GM19328 (cell line): Measurements from ENCODE around the gene ENHO.

Experiments used
- ATAC-seq: cut with Tn5 transposase; IDR thresholded peaks from one replicate; pipeline ENCODE4 v1.9.1; 2021; ENCODE audit warnings: mild to moderate bottlenecking, moderate library complexity; ENCODE audit not compliant: unreplicated experiment

Gene ENHO

DNA sequence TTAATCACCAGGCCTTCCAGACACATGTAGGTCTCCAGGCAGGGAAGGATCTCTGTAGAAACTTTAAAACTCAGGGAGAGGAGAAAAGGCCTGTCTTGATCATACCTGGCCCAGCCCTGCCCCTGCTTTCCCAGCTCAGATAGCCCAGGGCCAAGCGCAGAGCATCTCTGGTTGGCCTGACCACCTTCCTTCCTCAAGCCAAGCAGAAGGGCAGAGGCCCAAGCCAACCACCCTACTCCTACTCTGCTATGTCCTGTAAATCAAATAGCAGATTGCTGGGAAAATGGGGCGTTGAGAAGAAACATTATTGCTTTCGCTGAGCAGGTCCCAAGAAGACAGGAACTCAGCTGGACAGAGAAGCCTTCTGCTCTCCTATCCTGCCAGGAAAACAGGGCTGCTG is 14.3 kb downstream of the ENHO start:
- ATAC-seq = no peak

DNA sequence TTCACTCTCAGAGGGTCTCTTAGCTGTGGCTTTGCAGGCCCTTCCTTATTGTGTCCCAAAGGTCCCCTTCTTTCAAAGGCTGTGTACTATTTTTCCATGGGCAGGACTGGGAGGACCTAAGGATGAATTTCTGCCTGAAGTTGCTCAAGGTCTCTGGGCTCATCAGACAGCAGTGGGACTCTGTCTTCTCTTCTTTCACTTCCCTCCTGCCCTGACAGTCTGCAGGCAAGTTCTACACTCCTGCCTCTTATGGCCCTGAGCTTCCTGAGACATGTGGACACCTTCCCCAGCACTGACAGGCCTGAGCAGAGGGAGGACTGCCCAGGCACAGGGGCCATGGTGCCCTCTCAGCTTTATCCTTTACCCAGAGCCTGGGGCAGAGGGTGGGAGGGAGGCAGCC is 14.8 kb downstream of the ENHO start:
- no peak for ATAC-seq

DNA sequence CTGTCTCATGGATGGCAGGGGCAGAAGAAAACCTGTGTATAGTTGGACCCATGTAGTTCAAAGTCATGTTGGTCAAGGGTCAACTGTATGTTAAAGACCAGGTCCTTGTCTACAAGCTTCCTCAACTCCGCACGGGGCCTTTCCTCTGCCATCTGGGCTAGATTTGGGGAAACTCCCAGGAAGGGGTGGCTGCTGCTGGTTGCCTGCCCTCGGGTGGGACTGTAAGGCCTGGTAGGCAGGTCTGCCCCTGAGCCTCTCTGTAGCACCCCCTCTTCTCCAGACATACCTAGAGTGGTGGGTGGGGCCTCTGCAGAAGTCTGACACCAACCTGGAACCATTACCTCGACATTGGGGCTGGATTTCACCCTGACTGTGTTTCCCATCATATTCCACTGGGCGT is 15.2 kb downstream of the ENHO start:
- no peak for ATAC-seq

DNA sequence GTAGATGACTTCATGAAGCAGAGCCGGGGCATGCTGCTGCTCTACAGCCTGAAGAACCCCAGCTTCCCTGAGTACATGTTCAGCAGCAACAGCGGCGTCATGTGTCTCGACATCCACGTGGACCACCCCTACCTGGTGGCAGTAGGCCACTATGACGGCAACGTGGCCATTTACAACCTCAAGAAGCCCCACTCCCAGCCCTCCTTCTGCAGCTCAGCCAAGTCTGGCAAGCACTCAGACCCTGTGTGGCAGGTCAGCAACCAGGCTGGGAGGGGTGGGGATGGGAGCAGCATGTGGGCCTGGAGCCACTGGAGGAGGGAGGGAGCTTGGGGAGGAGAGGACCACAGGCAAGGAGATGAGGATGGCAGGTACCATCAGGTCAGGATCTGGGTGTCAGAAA is 16.2 kb downstream of the ENHO start:
- no peak for ATAC-seq

DNA sequence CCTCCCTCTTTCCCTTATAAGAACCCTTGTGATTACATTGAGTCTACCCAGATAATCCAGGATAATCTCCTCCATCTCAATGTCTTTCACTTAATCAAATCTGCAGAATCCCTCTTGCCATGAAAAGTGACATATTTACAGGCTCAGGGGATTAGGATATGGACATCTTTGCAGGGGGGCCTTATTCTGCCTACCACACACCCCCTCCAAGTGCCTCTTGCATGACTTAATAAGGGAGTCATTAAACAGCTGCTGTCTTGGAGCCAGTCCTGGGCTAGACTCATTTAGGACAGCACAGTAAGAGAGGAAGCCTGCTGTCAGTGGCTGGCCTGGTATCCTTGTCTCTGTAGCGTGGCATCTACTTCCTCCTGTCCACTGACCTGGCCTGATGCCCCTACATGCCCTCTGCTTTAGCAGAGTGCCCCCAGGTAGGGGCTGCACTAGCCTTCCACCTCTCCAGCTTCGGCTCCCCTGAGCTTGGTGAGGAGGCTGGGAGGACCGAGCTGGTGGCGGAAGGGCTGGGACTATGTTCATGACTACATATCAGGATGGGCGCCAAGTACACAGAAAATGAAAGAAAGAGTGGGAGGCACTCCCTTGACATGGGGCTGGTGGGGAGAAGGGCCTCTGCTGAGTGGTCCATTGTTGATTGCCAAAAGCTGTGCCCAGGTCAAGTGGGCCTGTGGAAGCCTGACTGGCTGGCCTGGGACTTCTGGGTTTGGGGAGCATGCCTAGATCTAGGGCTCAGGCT is 17.2 kb downstream of the ENHO start:
- no peak for ATAC-seq

DNA sequence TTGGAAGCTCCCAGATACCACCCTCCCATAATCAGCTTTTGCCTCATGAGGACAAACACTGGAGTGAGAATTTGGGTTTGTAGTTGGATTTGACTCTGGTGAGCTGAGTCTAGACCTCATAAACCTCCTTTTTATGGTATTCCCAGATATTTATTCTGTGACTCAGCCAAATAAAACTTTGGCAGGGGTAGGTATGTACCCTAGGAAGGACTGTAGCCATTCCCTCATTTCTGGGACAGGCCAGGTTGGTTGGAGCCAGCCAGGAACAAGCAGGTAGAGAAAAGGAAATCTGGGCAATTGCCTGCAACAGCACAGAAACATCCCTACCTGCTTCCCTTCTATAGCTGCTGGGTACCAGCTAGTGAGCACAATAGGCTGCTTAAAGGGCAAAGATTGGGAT is 19.4 kb downstream of the ENHO start:
- ATAC-seq = no peak

DNA sequence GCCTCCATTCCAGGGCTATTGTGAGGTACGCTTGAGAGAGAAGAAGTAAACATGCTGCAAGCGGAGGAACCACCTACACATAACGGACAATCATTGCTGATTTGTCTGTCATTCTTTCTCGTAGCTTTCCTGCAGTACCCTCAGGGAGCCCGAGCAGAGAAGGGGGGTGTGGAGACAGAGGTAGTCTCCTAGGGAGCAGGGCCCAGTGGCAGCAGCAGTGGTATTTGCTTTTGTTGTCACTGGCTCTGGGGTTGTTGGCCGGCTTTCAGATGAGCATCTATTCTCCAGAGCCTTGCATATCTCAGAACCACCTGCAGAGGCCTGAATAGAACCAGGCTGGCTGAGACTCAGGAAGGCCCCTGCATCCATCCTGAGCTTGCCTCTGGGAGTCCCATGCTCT is 19.9 kb downstream of the ENHO start:
- no peak for ATAC-seq

DNA sequence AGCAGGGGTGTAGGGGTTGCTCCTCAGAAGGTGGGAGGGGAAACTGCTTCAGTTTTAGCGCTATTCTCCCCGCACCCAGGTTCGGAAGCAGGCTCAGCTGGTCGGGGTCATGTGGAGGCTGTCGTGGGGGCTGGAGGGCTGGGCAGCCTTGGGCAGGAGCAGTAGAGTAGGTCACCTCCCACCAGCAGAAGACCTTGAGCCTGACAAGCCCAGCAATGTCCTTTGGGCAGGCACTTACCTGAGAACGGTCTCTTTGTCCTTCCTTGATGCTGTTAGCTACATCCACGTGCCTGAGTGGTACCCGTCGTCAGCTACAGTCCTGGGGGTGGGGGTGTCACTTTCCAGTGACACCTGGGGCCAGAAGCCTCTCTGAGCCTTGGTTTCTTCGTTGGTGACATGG is 20.3 kb downstream of the ENHO start:
- ATAC-seq = no peak

DNA sequence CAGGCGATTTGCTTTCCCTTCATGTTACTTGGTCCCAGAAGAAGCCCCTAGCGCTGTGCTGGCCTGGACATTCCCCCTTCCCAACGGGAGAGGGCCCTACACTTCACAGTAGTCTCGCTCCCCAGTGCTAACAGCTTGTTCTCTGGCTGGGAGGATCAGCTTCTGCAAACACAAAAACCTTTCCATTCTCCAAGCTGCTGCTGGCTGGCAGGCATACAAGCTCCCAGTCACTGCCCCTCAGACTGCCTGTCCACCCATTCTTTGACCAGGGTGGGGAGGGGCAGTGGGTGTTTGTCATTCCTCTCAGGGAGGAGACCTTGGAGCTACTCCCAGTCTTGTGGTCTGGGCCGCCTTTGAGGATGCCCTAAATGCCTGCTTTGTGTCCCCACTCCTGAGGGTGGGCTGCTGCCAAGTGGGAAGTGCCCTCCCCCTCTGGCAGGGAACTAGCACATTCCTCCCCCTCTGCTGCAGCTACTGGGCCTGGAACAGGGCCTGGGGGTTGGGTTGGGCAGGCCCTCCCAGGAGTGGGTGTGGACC is 20.8 kb downstream of the ENHO start:
- ATAC-seq = no peak

DNA sequence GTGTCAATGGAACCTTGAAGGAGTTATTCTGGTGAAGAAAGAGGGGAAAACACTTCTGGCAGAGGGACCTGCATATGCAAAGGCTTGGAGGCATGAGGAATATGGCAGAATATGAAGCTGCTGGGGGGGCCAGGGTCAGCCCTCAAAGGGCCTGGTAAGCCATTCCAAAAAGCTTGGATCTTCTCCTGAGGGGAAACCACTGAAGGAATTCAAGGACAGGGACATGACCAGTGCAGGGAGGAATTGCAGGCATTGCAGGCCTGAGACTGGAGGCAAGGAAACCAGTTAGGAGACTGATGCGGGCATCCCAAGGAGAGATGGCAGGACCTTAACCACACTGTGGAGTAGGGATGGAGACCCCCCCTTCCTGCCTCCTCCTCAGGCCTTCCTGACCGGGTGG is 21.4 kb downstream of the ENHO start:
- ATAC-seq = no peak

DNA sequence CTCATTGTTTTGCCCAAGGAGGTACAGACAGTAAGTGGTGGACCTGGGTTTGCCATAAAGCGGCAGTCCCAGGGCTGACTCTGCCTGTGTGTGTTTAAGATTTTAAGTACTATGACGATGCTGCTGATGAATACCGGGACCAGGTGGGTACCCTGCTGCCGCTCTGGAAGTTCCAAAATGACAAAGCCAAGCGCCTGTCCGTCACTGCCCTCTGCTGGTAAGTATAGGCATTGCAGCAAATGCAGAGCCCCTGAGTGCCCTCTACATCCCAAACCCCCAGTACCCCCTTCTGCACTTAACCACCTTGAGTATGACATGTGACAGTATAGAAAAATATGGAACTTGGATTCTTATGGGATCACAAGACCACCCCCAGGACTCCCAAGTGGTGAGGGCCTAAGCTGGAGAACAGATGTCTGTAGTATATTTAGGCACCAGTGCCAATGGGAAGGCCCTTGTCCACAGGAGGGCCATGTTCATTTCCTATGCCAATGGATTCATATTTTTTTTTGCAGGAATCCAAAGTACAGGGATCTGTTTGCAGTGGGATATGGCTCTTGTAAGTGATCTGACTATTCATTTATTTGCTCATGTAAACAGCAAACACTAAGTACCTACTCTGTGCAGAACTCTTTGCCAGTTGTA is 22.0 kb downstream of the ENHO start:
- ATAC-seq = no peak

DNA sequence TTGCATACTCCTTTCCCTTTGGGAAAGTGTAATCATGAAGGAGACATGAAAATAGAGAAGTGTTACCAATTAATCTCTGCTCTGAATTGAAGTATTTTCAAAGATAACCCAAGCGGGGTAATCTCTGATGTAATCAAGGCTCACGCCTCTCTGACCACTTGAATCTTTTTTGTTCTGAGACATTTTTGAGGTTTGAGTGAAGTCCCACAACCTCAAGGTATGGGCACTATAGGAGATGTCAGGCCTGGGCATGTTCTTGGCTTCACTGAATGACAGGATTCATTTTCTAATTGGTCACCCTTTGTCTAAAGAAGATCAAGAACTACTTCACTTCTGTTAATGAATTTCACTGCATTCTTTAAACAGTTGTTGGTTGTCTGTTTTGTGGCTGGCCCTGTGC is 23.7 kb downstream of the ENHO start:
- no peak for ATAC-seq

DNA sequence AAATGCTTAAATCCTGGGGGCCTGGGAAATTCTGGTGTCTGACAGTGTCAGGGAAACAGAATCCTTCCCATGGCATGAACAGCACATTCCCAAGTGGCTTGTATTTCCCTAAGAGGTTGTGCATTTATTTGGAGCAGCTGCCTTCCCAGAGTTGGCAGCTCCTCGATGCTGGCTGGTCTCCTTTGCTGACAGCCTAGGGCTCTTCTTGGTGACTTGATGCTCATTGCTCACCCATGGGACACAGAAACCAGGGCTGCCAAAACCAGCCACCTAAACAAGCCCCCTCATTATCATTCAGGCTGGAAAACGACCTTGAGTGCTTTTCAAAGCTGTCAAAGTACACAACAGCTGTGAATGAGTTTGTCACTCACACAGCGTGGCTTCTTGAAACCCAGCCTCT is 24.2 kb downstream of the ENHO start:
- no peak for ATAC-seq

DNA sequence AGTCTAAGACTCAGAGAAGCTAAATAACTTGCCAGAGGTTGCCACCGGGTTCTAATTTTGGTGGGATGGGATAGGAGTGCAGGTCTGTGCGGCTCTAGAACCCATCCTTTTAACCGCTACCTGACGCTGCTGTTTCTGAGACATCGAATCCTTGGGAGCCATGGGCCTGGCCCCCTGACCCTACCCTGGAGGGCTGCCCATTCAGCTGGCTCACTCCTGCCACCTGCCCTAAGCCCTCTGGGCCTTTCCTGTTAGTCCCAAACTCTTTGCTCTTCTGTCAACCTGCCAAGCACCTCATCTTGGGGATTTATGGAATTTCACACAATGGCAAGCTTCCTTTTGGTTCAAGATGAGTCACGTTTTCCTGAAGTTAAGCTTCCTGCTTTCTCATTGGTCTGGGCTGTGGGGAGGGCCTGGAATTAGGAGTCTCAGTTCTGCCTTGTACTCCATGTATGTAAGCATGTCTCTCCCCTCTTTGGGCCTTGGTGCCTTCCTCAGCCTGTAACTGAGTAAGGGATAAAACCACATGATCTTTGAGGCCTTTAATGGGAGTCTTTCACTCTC is 26.6 kb downstream of the ENHO start:
- no peak for ATAC-seq

DNA sequence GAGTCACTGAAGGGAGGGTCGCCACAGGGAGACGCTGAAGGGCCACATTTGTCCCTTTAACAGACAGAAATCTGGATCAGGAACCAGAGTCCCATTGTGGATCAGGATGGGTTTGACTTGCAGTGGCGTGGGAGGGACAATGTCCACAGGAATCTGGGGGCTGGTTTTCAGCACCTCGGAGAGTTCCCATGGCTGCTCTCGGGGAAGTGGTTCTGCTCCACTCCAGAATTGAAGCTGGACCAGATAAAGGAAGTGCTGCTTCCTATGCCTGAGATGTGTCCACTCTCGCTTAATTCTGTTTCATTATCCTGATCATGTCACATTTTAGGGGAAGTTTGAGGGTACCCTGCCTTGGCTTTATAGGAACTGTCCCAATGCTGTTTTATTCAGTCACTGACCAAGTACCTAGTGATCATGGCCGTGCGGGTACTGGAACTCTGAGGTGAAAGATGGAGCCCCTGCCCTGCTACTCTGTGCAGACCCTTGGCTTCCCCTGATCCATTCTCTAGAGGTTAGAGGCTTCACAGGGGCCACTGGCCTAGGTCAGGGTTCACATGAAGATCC is 28.7 kb downstream of the ENHO start:
- no peak for ATAC-seq

DNA sequence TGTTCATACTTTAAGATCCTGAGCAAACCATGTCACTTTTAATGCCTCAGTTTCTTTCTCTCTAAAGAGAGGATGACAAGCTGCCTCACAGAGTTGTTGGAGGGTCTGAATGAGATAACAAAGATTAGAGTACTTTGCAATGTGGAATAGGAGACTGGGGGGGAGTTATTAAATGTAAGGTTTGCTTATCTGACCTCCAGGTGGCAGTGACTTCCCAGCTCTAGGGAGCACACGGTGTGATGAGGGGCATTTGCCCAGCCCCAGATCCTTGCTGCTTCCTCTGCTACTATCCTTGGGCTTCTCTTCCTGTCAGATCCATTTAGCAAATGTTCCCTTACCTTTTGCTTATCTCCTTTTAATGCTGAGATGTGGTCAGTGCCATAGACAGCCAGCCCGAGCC is 30.7 kb downstream of the ENHO start:
- ATAC-seq = no peak

DNA sequence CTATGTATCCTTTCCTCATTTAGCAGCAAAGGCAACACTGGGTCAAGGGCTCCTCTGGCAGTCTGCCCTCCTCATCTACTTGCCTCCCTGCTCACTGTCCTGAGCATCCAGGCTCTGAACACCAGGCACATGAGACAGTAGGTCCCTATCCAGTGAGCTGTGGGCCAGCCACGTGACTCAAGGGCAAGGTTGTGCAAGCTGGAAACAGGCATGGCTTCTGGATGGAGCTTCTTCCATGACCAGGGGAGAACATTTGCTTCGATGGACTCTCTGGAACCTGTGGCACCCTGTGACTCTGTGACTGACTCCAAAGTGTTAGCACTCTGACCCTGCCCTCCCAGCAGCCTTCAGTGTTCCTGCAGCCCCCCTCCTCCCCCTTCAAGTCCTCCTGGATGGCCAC is 31.2 kb downstream of the ENHO start:
- ATAC-seq = no peak

DNA sequence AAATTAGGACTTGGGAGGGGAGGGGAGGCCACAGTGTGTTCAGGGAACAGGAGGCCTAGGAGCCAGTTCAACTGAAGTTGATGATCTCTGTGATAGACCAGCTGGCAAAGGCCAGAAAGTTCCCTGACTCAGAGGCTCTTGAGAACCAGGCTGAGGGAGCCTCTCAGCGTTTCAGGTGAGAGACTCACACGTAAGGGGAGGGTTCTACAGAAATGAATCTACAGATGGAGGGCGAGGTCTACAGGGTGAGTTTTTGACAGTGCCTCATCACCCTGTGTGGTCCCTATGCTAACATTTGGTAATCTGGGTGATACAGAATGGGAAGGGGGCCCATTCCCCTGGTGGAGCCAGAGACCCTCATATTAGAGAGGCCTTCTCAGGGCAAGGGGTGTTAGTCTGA is 32.0 kb downstream of the ENHO start:
- no peak for ATAC-seq

DNA sequence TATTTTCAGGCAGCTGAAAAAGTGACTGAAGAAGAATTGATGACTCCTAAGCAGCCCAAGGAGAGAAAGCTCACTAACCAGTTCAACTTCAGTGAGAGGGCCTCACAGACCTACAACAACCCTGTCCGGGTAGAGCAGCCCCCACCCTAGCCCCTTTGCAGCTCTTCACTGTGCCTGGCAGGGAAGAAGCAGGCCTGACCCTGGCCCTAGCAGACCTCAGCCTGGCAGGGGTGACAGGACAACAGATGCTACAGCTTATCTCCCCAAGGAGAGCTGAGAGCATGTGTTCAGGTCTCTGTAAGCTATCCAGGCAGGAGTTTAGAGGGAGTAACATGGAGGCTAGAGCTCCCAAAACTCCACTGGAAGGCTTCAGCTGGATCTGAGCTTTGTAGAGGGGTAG is 32.4 kb downstream of the ENHO start:
- ATAC-seq = no peak

DNA sequence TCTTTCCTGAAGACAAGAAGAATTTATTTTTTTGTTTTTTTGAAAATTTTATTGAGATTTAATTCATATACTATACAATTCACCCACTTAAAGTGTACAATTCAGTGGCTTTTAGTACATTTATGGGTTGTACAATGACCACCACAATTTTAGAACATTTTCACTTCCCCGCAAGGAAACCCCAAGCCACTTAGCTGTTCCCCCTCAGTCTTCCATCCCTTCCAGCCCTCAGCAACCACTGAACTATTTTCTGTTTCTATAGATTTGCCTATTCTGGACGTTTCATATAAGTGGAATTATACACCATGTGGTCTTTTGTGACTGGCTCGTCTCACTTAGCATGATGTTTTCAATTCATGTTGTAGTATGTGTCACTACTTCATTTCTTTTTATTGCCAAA is 36.2 kb downstream of the ENHO start:
- ATAC-seq = no peak

DNA sequence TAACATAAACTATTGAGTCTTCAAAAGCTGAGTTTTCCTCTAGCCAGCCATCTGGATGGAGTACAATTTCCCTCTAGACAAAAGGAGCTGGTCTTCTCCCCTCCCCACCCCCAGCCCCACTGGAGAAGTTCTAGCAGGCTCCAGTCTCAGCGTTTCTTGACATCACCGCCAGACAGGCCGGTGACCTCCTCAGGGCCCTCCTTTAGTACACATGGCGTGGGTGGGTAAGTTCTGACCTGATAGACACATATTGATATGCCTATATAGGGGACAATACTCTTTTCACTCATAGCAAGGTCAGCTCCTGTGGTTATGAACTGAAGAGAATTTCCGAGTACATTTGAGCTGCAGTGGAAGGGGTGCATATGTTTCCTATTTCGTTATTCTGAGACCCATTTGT is 37.0 kb downstream of the ENHO start:
- ATAC-seq = no peak

DNA sequence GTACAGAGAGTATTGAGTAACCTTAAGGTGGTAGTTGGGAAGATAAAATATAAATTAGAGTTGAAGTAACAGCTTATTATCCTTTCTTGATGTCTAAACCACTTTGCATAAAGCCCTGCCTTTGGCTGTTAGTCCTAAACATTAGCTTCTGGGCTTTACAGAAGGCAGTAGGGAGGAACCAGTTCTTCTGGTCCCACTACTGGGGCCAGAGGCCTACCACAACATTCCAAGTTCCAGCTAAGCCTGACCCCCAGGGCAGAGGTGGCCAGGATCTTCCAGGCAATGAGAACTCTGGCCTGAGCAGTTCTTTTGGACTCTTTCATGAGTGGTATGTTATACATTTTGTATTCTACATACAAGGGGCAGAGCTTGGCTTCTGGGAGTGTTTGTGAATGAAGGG is 38.1 kb downstream of the ENHO start:
- ATAC-seq = no peak
